Gastrocnemius medialis (tissue), 4 donors: ENCODE results near the gene ZDHHC17.

Experiments
- POLR2A ChIP-seq, 2 donors: fragments of 450-650 bp; IDR thresholded peaks; one replicate each; pipeline ENCODE4 v1.6.1; 2017; ENCODE audit warnings: antibody characterized with exemption in 2 of 2, mild to moderate bottlenecking in 2 of 2, moderate library complexity in 2 of 2
- TF ChIP-seq, protein P1 (sequence below), 5 experiments: fragments of 450-650 bp in 3 of 5; fragments of 200-600 bp in 2 of 5; sonication (generic) in 2 of 5; IDR thresholded peaks in 4 of 5; conservative IDR thresholded peaks in 1 of 5; 1 replicate in 4 of 5; 2 replicates in 1 of 5; pipeline ENCODE4 v1.5.1; 2016 to 2019; ENCODE audit warnings: antibody characterized with exemption in 5 of 5, mild to moderate bottlenecking in 3 of 5, moderate library complexity in 3 of 5

DNA sequence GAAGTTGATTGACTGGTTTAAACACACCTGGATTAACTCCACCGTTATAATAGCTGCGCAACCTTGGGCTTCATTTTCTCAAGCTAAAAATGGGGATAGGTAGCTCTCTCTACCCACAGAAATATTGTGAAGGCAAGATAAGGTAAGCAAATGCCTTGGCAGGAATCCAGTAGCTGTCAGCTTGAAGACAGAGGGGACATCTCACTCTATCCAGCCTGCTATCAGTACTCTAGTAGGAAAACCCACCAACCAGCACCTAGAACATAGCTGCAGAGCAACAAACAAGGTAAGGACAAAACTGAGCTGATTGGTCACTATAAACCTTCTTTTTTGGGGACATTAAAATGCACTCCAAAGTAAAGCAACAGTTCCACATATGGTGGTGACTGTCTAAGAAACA is 107.2 kb downstream of the ZDHHC17 start:
- TF ChIP-seq, protein P1, sequence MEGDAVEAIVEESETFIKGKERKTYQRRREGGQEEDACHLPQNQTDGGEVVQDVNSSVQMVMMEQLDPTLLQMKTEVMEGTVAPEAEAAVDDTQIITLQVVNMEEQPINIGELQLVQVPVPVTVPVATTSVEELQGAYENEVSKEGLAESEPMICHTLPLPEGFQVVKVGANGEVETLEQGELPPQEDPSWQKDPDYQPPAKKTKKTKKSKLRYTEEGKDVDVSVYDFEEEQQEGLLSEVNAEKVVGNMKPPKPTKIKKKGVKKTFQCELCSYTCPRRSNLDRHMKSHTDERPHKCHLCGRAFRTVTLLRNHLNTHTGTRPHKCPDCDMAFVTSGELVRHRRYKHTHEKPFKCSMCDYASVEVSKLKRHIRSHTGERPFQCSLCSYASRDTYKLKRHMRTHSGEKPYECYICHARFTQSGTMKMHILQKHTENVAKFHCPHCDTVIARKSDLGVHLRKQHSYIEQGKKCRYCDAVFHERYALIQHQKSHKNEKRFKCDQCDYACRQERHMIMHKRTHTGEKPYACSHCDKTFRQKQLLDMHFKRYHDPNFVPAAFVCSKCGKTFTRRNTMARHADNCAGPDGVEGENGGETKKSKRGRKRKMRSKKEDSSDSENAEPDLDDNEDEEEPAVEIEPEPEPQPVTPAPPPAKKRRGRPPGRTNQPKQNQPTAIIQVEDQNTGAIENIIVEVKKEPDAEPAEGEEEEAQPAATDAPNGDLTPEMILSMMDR (IDR thresholded peaks at IDR 0.05 in 4 of 5, conservative IDR thresholded peaks at IDR 0.05 in 1 of 5) = no peak
- TF ChIP-seq POLR2A (IDR thresholded peaks at IDR 0.05) = no peak
